CD4-positive, alpha-beta T cell treated with Interleukin-15 for 4 hours (primary cell): ENCODE results near the gene ASTN2.

Source experiments
- DNase-seq: peaks from one replicate; pipeline ENCODE4 v3.0.0-alpha.2; 2020; ENCODE audit warnings: low spot score

ASTN2 gene

GRCh38 chr9:116452634-116453033, 962.2 kb downstream of the ASTN2 start:
- no peak for DNase-seq

- DNase-seq = no peak
Measured at GRCh38 chr9:116452227-116452626, 962.6 kb downstream of the ASTN2 start.

GRCh38 chr9:116451500-116452115, 963.2 kb downstream of the ASTN2 start:
- no peak for DNase-seq

GRCh38 chr9:116450378-116451139, 964.3 kb downstream of the ASTN2 start:
- no peak for DNase-seq

GRCh38 chr9:116449949-116450348, 964.9 kb downstream of the ASTN2 start:
- no peak for DNase-seq

GRCh38 chr9:116448431-116448830, 966.4 kb downstream of the ASTN2 start:
- DNase-seq = no peak

- no peak for DNase-seq
Measured at GRCh38 chr9:116447934-116448333, 966.9 kb downstream of the ASTN2 start.

GRCh38 chr9:116442528-116442927, 972.3 kb downstream of the ASTN2 start:
- DNase-seq = no peak

GRCh38 chr9:116437411-116438370, 977.2 kb downstream of the ASTN2 start:
- DNase-seq = no peak

- DNase-seq = no peak
Measured at GRCh38 chr9:116436121-116436520, 978.7 kb downstream of the ASTN2 start.

GRCh38 chr9:116435706-116436105, 979.2 kb downstream of the ASTN2 start:
- DNase-seq = no peak

GRCh38 chr9:116434314-116434713, 980.5 kb downstream of the ASTN2 start:
- no peak for DNase-seq

- DNase-seq = no peak
Measured at GRCh38 chr9:116432051-116432450, 982.8 kb downstream of the ASTN2 start.

GRCh38 chr9:116430849-116431248, 984.0 kb downstream of the ASTN2 start:
- DNase-seq = no peak

GRCh38 chr9:116425244-116425643, 989.6 kb downstream of the ASTN2 start:
- DNase-seq = no peak

GRCh38 chr9:116423149-116423548, 991.7 kb downstream of the ASTN2 start:
- no peak for DNase-seq

GRCh38 chr9:116422119-116422979, 992.5 kb downstream of the ASTN2 start:
- DNase-seq = no peak

GRCh38 chr9:116420993-116421538, 993.8 kb downstream of the ASTN2 start:
- DNase-seq = no peak

- DNase-seq = no peak
Measured at GRCh38 chr9:116419181-116419580, 995.7 kb downstream of the ASTN2 start.

- DNase-seq = no peak
Measured at GRCh38 chr9:116417464-116417863, 997.4 kb downstream of the ASTN2 start.

GRCh38 chr9:116416421-116416820, 998.4 kb downstream of the ASTN2 start:
- no peak for DNase-seq
